RCC 7860 (cell line): Measurements from ENCODE around the gene SREK1.
"Not testable (repeated sequence)": the region's sequence is repeated elsewhere in the genome, so short reads cannot be mapped to it uniquely, and the experiment has no call there.

Source experiments
- DNase-seq: peaks from one replicate; pipeline ENCODE4 v3.0.0-alpha.2; 2015; ENCODE audit warnings: low spot score
- FAIRE-seq: peaks from 2 replicates; lab custom pipeline; 2012; peaks lifted over from hg19 to GRCh38; lab: Jason Lieb, UNC

The SREK1 gene

DNA sequence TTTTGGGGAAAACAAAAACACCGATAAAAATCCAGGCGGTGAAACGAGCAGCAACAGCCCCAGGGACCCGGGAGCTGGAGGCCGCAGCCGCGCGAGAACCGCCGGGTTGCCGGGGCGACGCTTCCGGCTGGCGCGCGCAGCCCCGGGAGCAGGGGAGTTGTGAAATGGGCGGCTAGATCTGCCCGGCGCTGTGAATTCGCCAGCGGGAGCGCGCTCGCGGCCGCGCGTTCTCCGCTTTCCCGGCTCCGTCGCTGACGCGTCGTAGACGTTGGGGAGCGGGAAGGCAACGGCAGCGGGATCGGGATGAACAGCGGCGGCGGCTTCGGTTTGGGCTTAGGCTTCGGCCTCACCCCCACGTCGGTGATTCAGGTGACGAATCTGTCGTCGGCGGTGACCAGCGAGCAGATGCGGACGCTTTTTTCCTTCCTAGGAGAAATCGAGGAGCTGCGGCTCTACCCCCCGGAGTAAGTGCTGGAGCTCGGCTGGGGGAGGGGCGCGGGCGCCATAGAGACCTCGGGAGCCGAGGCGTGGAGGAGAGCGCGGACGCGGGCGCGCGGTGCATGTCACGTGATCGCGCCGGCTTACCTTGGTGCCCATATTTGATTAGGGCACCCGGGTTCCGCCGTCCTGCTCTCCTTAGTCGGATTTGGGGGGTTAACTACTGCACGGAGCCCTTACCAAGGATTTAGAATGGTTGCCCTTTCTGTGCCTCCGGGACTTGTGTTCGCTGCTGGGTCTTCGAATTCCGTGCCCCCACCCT is at the start of gene SREK1:
SREK1 (plus strand) TSS at position 227 of the 760 bp plus-strand sequence; CDS start at position 304, 77 bp downstream.
- DNase-seq (peak; percentile 66), FAIRE-seq (no peak)

DNA sequence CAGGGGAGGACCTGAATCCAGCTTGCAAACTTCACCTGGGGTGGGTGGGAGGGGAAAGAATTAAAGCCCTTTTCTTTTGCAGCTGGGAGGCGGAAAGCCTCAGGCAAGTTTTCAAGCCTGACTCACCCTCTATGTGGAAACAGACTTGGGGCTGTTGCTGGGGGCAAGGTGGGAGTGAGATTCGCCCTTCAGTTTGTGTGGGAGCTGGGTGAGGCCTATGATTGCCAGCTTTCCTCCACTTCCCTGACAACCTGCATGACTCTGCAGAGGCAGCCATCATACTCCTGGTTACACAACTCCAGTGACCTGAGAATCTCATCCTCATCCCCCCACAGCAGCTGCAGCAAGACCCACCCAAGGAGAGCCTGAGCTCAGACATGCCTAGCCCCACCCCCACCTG is 43.2 kb upstream of the SREK1 start:
- FAIRE-seq (no peak), DNase-seq (no peak)

DNA sequence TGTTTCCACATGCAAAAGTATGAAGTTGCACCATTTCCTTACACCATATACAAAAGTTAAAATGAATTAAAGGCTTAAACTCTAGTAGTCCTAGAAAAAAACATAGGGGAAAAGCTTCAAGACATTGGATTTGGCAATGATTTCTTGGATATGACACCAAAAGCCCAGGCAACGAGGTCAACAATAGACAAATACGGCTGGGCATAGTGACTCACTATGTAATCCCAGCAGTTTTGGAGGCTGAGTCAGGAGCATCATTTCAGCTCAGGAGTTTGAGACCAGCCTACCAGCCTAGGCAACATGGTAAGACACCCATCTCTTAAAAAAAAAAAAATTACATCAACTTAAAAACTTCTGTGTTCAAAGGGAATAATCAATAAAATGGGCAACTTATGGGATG is 30.9 kb upstream of the SREK1 start:
- FAIRE-seq, result no peak
- DNase-seq, result peak; percentile 65

GRCh38 chr5:66118304-66118703 is 25.8 kb upstream of the SREK1 start:
- DNase-seq (no peak), FAIRE-seq (no peak)

GRCh38 chr5:66122379-66123034 is 21.6 kb upstream of the SREK1 start:
- FAIRE-seq, result no peak
- DNase-seq, result peak; percentile 4

DNA sequence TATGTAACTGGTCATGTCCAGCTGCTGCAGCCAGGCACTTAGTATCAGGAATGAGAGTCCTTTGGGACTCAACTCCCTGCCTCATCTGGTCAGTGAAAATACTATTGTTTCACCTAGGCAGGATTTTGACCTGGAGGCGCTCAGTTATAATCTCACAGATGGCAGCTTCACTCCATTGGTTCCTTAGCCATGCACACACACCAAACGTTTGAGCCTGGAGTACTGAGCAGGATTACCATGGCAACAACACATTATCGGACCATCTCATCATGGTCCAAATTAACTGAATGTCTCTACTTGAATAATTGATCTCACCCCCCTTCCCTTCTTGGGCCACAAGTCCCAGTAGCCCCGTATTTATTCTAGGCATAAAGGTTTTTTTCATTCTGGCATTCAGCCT is 15.0 kb upstream of the SREK1 start:
- no peak for DNase-seq
- no peak for FAIRE-seq

GRCh38 chr5:66130493-66130892 is 13.6 kb upstream of the SREK1 start:
- DNase-seq, result no peak
- FAIRE-seq, result no peak

- DNase-seq (no peak), FAIRE-seq (no peak)
Measured at GRCh38 chr5:66134407-66134861, 9.7 kb upstream of the SREK1 start.

- FAIRE-seq, result no peak
- DNase-seq, result no peak
Measured at GRCh38 chr5:66136053-66136452, 8.0 kb upstream of the SREK1 start.

- FAIRE-seq, DNase-seq: not testable (repeated sequence)
Measured at GRCh38 chr5:66136944-66137343, 7.2 kb upstream of the SREK1 start.

- DNase-seq (no peak), FAIRE-seq (no peak)
Measured at GRCh38 chr5:66138637-66139317, 5.3 kb upstream of the SREK1 start.

- DNase-seq, result no peak
Measured at GRCh38 chr5:66139318-66139712, 4.8 kb upstream of the SREK1 start.

DNA sequence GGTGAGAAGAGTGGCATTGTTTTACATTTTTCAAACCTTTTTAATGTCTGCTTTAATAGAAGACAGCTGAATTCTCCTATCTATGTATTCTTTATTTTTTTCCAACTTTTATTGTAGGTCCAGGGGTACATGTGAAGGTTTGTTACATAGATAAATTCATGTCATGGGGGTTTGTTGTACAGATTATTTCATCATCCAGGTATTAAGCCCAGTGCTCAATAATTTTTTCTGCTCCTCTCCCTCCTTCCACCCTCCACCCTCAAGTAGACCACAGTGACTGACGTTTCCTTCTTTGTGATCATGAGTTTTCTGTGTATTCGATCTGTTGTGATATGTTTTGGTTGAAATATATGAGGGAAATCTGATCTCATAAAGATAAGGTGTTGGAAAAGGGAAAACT is 1.7 kb upstream of the SREK1 start:
- DNase-seq (no peak), FAIRE-seq (no peak)

More at GRCh38 chr5:66139318-66139712, 4.8 kb upstream of the SREK1 start:
- FAIRE-seq, result no peak

DNA sequence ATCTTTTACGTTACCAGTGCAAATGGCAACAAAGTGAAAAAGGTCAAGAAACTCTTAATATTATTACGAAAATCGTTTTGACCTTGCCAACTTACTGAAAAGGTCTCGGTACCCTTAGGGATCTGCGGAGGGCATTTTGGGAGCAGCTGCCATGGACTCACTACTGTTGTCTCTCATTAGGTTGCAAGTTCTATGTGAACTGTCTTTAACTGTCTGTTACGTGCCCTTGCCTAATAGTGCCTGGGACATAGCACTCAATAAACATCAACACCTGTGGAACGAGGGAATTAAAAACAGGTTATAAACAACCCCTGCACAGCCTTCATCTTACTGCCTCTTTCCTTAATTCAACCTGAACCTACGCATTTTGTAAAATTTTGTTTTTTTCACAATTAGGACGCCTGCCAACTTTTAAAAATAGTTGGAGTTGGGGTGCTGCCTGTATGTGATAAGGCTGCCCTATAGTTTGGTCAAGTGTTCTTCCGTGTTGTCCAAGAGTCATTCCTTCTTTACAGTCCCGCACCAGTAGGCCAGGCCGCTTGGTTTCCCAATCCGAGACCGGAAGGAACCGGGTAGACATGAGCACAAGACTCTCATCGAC is 527 bp upstream of the SREK1 start:
- FAIRE-seq (no peak), DNase-seq (no peak)

DNA sequence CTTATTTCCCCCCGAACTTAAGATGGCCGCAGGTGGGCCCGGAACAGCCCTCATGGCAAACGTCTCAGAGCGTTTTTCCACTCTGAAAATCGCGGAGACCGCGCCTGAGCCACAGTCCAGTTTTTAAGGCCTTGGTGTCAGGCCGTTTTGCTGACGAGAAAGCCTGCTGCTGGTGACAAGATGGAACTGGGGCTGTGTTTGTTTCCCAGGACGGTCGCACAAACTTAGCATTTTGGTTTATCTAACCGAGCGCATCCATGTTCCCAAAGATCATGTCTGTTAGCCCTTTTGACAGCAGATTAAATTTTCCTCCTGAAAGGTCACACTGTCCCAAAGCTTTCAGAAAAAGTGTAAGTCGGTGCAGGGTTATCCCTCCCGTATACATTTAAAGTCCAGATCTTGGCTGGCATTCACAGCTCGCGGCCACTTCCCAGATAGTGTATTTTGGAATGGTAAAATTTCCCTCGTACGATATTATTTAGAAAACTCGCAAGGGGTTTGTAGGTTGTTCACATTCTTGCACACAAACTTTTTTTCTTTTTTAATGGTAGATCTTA is 812 bp downstream of the SREK1 start:
- peak; percentile 14 for DNase-seq
- FAIRE-seq, result no peak

- FAIRE-seq (no peak), DNase-seq (no peak)
Measured at GRCh38 chr5:66145737-66146136, 1.6 kb downstream of the SREK1 start.

DNA sequence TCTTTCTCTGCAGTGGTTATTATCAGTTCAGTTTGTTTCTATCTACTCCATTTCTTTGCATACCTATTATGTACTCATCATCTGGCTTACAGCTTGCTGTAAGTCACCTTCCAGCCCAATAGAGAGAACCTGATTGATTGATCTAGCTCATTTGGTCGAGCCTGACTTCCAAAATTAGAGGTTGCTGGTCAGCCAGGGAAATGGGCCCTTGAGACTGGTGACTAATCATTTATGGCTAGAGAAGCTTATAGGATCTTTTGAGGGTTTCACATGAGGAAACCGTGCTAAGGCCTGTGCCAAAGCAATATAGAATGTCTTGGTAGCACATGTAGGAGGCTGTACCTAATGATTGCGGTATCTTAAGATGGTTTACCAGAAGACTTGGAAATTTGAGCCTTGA is 5.8 kb downstream of the SREK1 start:
- DNase-seq (no peak), FAIRE-seq (no peak)

GRCh38 chr5:66151030-66151429 is 6.9 kb downstream of the SREK1 start:
- FAIRE-seq, result no peak

DNA sequence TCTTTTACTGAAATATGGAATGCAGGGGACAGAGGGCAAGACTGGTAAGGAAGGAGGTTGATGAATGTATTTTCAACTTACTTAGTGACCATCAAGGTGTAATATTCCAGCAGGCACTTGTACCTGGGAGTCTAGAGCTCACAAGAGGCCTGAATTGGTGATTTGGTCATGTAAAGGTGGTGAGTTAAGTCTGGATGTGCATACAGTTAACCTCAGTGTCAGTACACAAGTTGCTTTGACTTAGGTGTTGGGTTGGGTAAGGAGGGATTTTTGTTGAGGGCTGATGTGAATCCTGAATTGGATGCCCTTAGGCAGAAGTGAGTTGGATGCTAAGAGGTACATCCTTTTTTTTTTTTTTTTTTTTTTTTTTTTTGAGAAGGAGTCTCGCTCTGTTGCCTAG is 7.4 kb downstream of the SREK1 start:
- FAIRE-seq (no peak), DNase-seq (no peak)

More at GRCh38 chr5:66151030-66151429, 6.9 kb downstream of the SREK1 start:
- DNase-seq, result no peak

DNA sequence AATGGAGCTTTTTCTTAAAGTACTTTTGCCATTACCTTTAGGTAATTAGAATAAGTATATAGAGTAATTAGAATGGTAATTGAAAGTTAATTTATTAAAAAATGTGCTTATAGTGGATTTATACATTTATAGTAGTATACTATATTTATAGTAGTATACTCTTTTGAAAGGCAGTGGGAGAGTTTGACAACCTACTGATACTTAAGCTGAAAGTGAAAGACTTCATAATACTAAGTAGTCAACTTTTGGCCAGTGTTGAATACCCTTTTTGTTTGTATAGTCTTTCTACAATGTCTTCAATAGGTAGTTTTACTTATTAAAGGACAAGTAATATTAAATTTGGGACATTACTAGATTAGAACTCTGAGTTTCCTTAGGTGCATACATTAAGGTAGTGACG is 12.9 kb downstream of the SREK1 start:
- DNase-seq (no peak), FAIRE-seq (no peak)

- no peak for DNase-seq
- no peak for FAIRE-seq
Measured at GRCh38 chr5:66161356-66161755, 17.3 kb downstream of the SREK1 start.
